Measurements from ENCODE around the gene UBE4B.
"Not testable (repeated sequence)": the region's sequence is repeated elsewhere in the genome, so short reads cannot be mapped to it uniquely, and the experiment has no call there.

UBE4B gene

GRCh38 chr1:10074059-10074851 is 41.5 kb downstream of the UBE4B start:
- DNase-seq: peak; percentile 95

DNA sequence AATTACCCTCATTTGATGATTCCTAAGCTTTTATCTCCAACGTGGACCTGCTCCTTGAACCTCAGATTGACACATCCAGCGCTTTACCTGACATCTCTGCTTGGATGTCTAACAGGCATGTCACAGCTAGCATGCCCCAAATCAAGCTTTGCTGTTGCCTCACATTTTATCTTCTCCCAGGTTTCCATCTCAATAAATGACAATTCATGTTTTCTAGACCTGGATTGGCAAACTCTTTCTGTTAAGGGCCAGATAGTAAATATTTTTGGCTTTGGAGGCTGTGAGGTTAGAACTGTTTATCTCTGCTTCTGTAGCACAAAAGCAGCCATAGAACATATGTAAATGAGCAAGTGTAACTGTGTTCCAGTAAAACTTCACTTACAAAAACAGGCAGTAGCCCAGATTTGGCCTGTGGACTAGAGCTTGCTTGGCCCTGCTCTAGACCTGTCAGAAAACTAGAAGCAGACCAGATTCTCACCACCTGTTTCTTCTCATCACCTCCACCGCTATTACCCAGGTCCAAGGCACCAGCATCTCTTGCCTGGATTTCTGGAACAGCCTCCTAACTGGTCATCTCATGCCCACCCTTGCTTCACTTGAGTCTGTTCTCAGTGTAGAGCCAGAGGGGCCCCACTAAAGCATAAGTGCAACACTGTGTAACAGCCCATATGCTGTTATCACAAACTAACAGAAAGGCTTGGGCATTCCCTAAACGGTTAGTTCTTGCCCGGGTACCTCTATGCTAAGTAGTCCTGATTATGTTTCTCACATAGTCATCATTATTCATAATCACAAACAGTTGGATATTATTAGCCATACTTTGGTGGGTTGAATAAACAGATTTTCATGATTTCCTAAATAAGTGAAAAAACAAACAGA is 42.3 kb downstream of the UBE4B start:
- DNase-seq: no peak

DNA sequence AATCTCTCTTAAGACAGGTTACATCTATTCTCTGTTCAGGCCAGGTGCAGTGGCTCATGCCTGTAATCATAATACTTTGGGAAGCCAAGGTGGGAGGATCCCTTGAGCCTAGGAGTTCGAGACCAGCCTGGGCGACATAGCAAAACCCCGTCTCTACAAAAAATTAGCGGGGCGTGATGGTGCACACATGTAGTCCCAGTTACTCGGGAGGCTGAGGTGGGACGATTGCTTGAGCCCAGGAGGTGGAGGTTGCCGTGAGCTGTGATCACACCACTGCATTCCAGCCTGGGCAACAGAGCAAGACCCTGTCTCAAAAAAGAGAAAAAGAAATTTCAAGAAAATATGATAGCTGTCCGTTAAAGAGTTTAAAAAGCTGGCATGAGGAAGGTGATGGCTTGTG is 43.0 kb downstream of the UBE4B start:
- DNase-seq: no peak

DNA sequence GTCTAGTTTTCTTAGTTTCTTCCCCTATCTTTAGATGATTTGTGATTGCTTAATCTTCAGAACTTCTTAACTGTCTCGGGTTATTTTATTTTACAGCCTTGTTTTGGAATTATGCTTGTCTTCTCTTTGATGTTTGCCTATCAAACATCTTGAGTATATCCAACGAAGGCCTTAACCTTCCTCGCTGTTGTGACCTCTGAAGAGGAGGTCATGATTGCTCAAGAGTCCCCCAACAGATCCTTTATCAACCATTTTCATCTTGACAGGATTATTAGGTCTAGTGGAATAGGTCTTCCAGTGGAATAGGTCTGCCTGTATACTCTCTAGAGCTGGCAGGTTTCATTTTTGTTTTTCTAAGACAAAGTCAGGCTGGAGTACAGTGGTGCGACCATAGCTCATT is 45.7 kb downstream of the UBE4B start:
- DNase-seq: no peak

- DNase-seq: no peak
These were observed 47.8 kb downstream of the UBE4B start for GRCh38 chr1:10080523-10080922.

DNA sequence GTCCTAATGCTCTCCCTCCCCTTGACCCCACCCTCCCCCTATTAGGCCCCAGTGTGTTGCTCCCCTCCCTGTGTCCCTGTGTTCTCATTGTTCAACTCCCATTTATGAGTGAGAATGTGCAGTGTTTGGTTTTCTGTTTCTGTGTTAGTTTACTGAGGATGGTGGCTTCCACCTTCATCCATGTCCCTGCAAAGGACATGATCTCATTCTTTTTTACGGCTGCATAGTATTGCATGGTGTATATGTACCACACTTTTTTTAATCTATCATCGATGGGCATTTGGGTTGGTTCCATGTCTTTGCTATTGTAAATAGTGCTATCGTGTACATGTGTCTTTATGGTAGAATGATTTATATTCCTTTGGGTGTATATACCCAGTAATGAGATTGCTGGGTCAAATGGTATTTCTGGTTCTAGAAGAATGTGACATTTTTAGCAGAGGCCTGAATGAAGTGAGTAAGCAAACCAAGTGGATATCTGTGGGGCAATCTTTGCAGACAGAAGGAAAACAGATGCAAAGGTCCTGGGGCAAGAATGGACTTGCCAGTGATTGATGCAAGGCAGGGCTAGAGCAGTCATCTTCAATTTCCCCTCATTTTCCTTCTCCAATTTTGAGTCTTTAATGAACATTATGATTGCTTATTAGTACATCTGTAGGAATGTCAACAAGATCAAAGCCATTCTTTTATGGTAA is 50.2 kb downstream of the UBE4B start:
- DNase-seq: peak; percentile 39

GRCh38 chr1:10084045-10084444 is 51.3 kb downstream of the UBE4B start:
- no peak for DNase-seq

DNA sequence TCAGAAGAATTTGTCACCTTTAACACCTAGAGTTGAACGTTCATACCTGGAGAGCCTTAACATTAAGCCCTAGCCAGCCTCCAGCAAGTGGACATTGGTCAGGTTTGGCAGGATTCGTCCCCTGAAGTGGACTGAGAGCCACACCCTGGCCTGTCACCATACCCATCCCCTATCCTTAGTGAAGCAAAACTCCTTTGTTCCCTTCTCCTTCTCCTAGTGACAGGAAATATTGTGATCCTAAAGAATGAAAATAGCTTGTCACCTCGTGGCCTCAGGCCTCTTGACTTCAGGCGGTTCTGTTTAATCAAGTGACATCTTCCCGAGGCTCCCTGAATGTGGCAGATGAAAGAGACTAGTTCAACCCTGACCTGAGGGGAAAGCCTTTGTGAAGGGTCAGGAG is 52.3 kb downstream of the UBE4B start:
- DNase-seq: no peak

GRCh38 chr1:10087210-10087609 is 54.5 kb downstream of the UBE4B start:
- DNase-seq: no peak

GRCh38 chr1:10101929-10102328 is 69.2 kb downstream of the UBE4B start:
- DNase-seq: no peak

- DNase-seq: no peak
These were observed 70.4 kb downstream of the UBE4B start for GRCh38 chr1:10103193-10103592.

DNA sequence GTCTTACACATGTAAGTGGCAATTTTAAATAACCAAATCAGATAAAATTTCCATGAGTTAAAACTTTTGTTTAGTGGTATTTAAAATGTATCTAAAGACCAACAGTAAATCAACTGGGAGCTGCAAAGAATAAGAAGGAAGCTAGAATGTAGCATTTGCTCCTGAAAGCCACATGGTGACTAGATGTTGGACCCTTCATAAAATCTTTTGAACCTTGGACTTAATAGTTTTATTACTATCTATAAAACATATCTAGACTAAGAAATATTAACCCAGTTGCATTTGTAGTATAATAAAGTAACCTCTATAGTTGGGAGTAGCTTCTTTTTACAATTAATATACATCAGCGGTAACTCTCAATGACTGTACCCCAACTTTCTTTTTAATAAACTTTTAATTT is 72.1 kb downstream of the UBE4B start:
- no peak for DNase-seq

- no peak for DNase-seq
These were observed 72.7 kb downstream of the UBE4B start for GRCh38 chr1:10105484-10105883.

DNA sequence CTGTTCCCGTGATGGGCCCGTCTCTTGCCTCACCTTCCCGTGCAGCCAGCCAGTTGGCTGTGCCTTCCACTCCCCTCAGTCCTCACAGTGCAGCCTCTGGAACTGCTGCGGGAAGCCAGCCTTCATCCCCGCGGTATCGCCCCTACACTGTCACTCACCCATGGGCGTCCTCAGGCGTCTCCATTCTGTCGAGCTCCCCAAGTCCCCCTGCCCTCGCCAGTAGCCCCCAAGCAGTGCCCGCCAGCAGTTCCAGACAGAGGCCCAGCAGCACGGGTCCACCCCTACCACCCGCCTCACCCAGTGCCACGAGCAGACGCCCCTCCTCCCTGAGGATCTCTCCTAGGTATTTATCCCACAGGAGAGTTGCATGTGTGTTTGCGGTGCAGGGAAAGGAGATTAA is 73.5 kb downstream of the UBE4B start:
- DNase-seq: no peak

GRCh38 chr1:10106756-10107475 is 74.2 kb downstream of the UBE4B start:
- no peak for DNase-seq

DNA sequence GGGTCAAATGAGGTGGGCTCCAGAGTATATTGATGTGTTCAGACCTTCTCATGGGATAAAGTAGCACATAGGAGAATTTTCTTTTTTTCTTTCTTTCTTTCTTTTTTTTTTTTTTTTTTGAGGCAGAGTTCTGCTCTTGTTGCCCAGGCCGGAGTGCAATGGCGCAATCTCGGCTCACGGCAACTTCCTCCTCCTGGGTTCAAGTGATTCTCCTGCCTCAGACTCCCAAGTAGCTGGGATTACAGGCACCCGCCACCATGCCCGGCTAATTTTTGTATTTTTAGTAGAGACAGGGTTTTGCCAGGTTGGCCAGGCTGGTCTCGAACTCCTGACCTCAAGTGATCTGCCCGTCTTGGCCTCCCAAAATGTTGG is 74.7 kb downstream of the UBE4B start:
- DNase-seq: not testable (repeated sequence)

- DNase-seq: peak; percentile 73
These were observed 75.4 kb downstream of the UBE4B start for GRCh38 chr1:10108134-10108663.

DNA sequence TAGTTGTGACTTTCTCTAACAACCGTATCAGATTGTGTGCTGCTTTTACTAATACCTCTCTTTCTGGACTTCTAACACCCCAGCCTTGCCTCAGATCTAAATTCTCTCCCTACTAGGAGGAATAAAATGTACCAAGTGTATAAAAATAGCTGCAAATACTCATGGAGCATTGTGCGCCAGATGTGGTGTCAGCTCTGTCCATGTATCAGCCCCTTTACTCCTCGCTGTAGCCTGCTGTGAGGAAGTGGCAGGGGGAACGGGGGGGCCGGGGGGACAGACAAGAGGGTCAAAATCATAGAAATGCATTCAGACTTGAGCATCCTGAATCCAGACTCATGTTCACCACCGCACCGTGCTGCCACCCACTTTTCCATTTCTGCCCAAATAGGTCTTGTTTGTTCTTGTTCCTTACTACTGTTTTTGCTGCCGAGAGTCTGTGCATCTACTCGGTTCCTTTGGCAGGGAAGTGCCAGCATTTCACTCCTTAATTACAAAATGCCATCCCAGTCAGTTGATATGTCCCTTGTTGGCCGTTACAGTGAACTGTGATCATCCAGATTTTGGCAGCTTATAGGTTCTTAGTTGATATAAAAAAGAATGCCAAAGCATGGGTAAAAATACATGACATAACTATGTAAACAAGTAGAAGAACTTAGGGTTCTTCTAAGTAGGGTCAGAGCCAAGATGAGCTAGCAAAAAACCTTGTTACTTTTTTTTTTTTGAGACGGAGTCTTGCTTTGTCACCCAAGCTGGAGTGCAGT is 76.4 kb downstream of the UBE4B start:
- DNase-seq: no peak

DNA sequence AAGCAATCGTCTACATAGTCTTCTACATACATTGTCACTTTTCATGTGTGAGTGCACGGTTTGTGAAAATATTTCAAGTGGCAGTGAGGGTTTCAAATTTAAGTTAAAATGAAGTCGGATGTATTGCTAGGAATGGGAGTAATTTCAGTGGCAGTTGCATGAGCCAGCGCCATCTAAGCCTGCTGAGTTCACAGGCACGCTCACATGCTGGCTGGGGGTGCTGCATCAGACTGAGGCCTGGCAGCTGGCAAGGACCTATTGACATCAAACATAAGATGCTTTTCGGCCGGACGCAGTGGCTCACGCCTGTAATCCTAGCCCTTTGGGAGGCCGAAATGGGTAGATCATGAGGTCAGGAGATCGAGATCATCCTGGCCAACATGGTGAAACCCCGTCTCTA is 80.7 kb downstream of the UBE4B start:
- DNase-seq: no peak

DNA sequence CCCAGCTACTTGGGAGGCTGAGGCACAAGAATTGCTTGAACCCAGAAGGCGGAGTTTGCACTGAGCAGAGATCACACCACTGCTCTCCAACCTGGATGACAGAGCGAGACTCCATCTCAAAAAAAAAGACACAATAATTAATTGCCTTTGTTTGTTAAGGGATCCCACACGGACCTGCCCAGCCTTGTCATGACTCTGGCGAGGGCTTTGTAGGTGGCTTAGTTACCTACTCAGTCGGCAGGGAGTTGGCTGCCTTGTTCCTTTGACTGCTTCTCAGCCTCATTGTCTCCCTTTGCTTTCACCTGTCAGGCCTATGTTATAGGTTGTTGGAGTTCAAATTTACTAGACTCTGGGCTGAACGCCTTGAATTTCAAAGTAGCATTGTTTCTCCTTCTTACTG is 82.0 kb downstream of the UBE4B start:
- DNase-seq: no peak

- DNase-seq: no peak
These were observed 84.4 kb downstream of the UBE4B start for GRCh38 chr1:10117132-10117531.

DNA sequence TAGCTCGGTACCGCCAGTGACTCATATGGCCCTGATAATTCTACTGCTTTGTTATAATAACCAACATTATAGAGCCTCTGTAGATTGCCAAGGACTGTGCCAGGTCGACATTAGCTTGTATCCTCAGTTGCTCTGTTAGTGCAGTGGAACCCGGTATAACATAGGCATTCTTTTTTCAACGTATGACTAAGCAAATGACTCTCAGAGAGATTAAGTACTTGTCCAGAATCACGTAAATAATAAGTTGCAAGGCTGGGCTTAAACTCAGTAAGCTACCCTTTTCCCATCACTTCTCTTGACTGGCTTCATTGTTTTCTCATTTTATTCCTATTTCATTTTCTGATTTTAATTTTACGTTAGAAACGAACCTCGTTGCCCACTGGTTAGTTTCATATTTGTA is 85.1 kb downstream of the UBE4B start:
- DNase-seq: peak; percentile 34
